GM19468 (cell line): ENCODE data around the gene COL21A1.

Experiments used
- ATAC-seq: cut with Tn5 transposase; IDR thresholded peaks from one replicate; pipeline ENCODE4 v1.9.1; 2021; ENCODE audit warnings: mild to moderate bottlenecking, moderate library complexity, moderate number of reproducible peaks; ENCODE audit not compliant: unreplicated experiment; ENCODE audit errors: extremely low read depth

The COL21A1 gene

GRCh38 chr6:56247654-56248122 is 308 bp upstream of the COL21A1 start:
- ATAC-seq: no peak

DNA sequence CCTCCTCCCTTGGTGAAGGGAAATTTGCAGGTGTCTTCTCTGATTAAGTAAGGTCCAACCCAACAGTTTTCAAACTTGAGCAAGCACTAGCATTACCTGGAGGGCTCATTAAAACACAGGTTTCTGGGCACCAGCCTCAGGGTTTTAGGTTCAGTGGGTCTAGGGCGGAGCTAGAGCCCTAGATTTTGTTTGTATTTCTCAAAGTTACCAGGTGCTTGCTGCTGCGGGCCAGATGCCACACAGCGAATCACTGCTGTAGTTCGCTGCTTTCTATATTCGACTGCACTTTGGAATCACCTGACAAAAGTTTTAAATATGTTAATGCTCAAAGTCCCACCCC is 869 bp downstream of the COL21A1 start:
- ATAC-seq: no peak

- ATAC-seq: no peak
Measured at GRCh38 chr6:56245903-56246351, 1.5 kb downstream of the COL21A1 start.

DNA sequence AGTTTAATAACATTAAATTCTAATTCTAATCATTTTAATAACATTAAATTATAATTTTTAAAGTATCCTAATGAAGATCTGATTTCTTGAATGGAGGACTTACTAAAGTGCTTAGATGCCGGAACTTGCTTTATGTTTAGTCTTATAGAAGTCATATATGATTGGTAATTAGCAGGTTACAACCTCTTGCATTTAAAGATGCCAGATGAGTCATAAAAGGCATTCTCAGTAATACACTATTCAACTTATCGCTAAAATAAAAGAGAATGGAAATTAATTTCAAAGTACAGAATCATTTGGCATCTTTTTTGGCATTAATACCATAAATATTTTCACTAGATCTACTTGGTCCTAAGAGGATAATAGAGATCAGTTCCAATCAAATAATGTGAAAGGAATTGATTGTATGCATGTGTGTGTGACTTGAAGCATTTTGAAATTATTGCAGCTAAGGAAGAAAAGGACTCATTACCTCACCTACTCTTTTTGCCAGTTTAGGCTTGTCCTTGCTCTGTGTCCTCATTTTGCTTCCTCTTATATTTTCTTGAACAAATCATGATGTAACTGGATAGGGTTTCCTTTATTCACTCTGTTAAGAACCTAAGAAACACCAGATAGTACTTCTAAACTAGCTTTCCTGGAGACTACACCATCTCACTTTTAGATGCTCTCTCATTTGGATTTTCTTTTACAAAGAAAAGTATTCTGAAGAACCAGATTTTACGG is 2.7 kb downstream of the COL21A1 start:
- no peak for ATAC-seq

GRCh38 chr6:56244089-56244488 is 3.3 kb downstream of the COL21A1 start:
- no peak for ATAC-seq

- ATAC-seq: no peak
Measured at GRCh38 chr6:56243518-56244070, 3.8 kb downstream of the COL21A1 start.

DNA sequence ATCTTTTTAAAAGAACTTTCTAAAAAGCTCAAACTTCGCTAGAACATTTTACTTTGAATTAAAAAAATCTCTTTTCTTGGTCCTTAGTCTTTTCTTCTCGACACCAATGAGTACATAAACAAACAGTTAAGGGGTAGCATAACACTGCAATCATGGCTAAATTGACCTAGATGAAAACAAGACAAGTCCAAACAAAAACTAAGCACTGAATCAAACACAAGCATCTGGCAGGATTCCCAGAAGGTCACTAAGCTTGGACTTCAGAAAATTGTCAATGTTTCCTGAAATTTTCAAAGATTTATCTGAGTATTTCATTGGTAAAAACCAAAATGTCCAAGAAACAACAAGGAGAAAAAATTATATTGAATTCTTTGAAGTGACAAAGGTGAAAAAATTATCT is 5.0 kb downstream of the COL21A1 start:
- no peak for ATAC-seq

GRCh38 chr6:56241124-56241802 is 6.1 kb downstream of the COL21A1 start:
- ATAC-seq: no peak

GRCh38 chr6:56238352-56238751 is 9.0 kb downstream of the COL21A1 start:
- no peak for ATAC-seq

- no peak for ATAC-seq
Measured at GRCh38 chr6:56235245-56235644, 12.1 kb downstream of the COL21A1 start.

GRCh38 chr6:56232436-56232835 is 14.9 kb downstream of the COL21A1 start:
- ATAC-seq: no peak

DNA sequence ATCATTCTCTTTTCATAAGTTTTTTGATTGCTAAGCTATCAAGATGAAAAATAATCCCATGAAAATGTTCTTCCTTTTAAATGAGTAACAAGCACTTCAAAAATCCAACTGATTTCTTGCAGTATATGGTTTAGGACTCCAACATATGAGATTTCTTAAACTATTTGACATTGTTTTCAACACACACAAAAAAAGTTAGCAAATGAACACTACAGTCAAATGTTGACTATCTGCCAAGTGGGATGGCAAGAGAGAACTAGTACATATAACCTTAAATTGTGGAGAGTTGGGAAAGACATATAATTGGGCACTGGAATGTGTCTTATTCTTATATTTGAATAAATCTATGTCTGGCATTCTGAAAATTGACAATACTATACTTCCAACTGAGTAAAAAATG is 15.6 kb downstream of the COL21A1 start:
- ATAC-seq: no peak

DNA sequence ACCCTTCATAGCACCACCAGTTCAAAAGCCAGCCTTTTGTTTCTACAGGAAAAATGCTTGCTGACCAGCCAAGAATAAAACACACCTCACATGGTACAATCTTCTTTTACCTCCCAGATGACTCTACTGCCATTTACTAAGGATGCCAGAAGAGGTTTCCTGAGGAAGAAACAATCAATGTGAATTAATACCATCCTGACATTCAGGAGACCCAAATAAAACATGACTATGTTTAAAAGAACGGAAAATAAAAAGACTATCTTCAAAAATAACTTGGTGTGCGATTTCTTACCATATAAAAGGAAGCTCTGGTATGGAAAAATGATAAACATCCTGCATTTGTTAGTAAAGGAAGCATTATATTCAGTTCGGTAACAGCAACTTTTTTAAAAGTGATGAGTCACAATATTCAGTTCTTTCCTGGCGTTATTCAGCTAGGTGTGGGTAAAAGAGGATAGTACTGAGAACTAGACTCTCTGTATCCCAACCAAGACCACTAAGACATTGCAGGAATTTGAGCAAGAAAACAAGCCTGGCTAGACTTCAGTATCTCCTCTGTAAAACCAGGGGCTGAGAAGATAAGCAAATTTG is 16.3 kb downstream of the COL21A1 start:
- no peak for ATAC-seq

- ATAC-seq: no peak
Measured at GRCh38 chr6:56227071-56227879, 20.1 kb downstream of the COL21A1 start.

- ATAC-seq: no peak
Measured at GRCh38 chr6:56223995-56224394, 23.4 kb downstream of the COL21A1 start.

GRCh38 chr6:56222499-56222898 is 24.9 kb downstream of the COL21A1 start:
- no peak for ATAC-seq

DNA sequence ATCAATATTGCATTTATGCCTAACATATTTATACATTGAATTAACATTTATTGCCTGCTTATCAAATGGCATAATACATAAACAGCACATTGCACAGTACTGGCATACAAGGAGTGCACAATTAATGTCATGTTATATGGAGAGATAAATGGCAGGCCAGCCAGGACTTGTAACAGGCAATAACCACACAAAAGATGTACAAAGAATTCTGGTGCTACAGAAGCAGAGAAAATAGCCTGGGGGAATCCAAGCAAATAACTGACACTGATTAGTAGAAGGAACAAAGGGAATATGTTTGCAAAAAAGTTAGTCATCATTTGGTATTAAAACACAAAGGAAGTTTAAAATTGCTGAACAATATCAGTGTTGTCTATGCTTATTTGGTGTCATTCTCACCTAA is 27.3 kb downstream of the COL21A1 start:
- no peak for ATAC-seq

- no peak for ATAC-seq
Measured at GRCh38 chr6:56214703-56215101, 32.7 kb downstream of the COL21A1 start.

- ATAC-seq: no peak
Measured at GRCh38 chr6:56214041-56214702, 33.2 kb downstream of the COL21A1 start.

- ATAC-seq: no peak
Measured at GRCh38 chr6:56211724-56212123, 35.7 kb downstream of the COL21A1 start.
